ENCODE measurements around the gene CACNA1D.

Gene CACNA1D

DNA sequence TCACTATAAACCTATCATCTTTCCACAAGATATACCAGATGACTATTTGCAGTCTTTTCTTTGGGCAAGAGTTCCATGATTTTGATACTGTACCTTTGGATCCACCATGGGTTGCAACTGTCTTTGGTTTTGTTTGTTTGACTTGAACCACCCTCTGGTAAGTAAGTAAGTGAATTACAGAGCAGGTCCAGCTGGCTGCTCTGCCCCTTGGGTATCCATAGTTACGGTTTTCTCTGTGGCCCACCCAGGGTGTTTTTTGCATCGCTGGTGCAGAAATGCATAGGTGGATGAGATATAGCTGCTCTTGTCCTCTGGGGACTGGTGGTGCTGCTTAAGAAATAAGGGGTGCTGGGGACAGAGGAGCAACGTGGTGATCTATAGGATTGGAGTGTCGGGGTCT lies 318.0 kb downstream of the CACNA1D start:
- peak in 1 of 4 experiments; percentile 19 for DNase-seq

- no peak for DNase-seq
Observed at GRCh38 chr3:53813229-53813628, 318.8 kb downstream of the CACNA1D start.

GRCh38 chr3:53813876-53814275 lies 319.5 kb downstream of the CACNA1D start:
- DNase-seq: no peak

GRCh38 chr3:53815067-53815466 lies 320.7 kb downstream of the CACNA1D start:
- no peak for DNase-seq

- no peak for DNase-seq
Observed at GRCh38 chr3:53815651-53816050, 321.2 kb downstream of the CACNA1D start.

GRCh38 chr3:53816425-53816824 lies 322.0 kb downstream of the CACNA1D start:
- no peak for DNase-seq

- DNase-seq: no peak
Observed at GRCh38 chr3:53817211-53817610, 322.8 kb downstream of the CACNA1D start.

- DNase-seq: no peak
Observed at GRCh38 chr3:53817809-53818208, 323.4 kb downstream of the CACNA1D start.

DNA sequence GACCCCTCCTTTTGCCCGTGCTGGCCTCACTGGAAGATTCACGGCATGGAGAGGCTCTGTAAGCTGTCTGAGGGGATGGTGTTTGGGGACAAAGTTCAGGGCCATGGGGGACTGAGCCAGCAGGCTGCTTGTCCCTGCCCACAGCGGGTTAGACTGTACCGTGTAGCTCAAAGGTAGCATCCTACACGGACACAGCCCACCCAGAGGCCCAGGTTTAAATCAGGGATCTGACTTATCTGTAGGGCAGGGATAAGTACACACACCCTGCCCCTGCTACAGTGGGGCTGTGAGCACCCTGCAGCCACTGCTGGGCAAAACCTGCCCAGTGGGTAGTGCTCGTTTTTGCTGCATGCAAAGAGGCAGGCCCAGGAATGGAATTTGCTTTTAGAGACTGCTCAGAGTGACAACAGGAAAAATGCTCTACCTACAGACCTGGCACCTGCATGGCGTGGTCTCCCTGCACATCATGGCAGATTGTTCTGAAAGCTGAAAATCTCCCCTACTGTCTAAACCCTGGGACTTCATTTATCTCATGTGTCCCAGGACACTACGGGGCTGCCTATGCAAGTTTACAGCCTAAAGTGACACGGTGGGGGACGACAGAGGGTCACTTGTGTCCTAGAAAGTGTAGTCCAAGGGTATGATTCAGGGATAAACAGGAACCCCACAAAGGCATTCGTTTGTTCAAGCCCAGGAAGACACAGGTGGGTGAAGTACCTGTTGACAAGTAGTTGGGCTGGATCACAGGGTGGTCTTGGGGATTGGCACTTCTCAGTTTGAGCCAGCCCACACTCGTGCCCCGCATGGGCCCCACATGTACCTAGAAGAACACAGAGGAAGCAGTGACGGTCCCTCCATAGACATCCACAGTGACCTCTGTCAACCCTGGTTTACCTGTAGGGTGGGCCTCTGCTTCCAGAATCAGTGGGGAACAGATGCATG lies 324.1 kb downstream of the CACNA1D start:
- no peak for DNase-seq

- DNase-seq: no peak
Observed at GRCh38 chr3:53819163-53819868, 324.9 kb downstream of the CACNA1D start.

DNA sequence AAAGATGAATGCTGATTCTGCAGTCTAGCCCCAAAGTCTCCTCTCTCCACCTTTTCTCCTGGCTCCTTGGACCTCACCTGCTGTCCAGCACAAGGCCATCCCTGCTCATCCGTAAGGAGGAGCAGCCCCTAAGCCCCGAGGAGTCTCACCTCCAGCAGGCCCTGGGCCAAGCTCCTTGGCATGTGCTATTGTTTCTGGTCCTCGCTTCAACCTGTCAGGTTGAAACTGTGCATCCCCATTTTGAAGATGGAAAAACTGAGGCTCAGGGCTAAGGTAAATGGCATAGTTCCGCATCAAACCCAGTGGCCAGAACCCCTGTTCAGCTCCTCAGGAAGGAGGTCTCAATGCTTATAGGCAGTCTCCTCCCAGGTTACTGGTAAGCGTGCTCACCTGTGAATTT lies 325.7 kb downstream of the CACNA1D start:
- no peak for DNase-seq

DNA sequence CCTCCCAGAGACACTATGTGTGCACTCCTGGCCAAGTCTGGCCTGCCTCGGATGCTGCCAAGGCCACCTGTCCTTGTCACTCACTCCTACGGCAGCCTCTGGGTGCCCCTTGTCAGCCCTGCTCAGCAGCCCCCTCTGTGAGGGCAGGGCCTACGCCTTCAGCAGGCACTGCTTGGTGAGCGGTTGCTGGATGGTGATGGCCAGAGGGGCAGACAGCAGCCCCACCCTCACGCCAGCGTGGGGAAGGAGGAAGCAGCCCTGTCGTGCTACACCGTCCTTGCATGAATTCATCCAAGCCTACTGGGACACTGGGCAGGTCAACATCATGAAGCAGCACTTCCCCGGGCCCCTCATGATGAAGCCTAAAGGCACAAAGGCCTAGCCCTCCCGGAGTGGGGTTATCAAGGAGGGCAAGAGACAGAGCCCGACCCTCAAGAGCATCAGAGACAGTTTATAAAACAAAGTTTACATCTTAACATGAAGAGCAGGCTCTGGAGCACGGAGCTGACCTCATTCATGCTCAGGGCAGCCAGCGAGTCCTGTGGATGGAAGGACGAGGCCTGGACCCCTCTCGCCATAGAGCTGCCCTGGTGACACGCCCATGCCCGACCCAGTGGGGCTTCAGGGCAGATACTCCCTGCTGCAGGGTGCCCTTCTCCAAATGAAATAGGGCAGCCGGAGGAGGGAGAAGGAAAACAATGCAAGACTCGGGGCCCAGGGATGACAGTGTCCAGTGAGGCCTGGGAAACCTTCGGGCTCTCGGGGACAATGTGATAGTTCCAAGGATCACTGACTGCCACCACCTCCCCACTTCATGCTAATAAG lies 326.6 kb downstream of the CACNA1D start:
- no peak for DNase-seq

DNA sequence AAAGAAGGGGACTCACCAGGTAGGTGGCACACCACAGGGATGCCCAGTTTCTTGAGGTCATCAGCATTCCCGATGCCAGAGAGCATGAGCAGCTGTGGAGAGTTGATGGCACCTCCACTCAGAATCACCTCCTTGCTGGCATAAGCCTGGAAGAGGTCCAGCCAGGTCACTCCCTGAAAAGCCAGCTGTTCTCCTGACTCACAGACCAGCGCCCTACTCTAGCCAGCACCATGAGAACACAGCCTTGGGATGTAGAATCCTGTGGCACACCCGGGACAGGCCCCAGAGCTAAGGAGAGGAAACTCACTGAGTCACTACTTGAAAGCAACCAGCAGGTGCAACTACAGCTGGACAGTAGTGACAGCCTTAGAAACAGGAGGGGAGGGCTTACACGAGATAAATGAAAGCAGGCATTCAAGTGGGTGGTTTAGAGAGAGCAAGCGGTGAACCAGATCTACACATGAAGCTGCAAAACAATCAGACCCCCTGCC lies 327.3 kb downstream of the CACNA1D start:
- DNase-seq: no peak

DNA sequence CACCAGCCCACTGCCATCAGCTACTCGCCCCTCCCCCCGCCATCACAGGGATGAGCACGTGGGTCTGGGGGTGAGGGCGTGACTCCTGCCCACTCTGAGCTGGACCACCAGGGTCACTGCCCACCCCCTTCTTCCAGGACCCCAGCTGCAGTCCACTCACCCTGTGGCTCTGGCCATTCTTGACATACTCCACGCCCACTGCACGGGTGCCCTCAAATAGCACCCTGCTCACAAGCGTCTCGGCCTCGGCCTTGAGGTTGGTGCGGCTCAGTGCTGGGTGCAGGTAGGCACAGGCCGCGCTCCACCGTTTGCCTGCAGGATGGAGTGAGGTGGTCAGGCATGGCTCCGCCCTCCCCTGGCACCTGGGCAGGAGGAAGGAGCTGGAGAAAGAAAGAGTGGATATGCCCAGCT lies 327.9 kb downstream of the CACNA1D start:
- no peak for DNase-seq

- DNase-seq: no peak
Observed at GRCh38 chr3:53823026-53823955, 328.9 kb downstream of the CACNA1D start.

DNA sequence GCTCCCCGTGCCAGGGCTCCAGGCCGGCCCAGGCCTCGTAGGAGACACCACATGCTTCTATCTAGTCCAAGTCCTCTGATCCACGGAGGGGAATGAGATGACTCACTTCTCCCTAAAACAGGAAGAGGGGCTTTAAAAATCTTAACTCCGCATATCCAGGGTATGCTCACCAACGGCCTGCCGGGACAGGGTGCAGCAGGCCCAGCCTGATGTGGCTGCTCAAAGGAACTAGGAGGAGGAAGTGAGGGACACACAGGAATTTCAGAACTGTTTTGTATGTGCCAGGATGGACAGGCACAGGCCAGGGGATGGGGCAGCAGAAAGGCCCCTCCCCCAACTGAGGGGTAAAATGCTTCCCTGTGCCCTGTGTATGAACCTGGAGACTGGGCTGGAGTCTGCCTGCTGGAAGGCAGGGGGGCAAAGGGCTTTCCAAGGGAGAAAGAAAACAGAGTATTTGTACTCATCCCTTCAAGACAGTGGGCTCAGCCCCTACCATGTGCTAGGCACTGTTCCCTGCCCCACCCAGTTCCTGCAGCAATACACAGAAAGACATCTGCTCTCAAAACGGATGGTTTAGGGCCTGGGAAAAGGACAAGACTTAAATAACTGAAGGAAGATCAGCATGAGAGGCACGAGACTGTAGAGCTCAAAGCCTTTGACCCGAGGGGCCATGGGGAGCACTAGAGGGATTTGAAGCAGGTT lies 329.7 kb downstream of the CACNA1D start:
- DNase-seq: no peak

DNA sequence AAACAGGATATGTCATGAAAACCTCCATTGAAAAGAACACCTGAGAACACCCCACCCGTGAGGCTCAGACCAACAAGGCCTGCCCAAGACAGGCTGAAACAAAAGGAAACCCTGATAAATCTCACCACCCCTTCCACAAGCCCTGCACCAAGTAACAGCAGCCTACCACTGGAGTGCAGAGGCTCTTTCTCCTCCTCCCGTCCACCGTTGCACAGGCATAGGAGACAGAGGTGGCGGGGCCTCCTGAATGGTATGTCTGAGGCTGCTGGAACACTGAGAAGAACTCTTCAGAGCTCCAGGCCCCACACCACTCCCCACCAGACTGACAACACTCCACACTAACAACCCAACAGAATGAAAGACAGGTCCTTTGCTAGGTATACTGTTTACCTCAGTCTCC lies 330.4 kb downstream of the CACNA1D start:
- no peak for DNase-seq

- DNase-seq: no peak
Observed at GRCh38 chr3:53826048-53826447, 331.6 kb downstream of the CACNA1D start.

DNA sequence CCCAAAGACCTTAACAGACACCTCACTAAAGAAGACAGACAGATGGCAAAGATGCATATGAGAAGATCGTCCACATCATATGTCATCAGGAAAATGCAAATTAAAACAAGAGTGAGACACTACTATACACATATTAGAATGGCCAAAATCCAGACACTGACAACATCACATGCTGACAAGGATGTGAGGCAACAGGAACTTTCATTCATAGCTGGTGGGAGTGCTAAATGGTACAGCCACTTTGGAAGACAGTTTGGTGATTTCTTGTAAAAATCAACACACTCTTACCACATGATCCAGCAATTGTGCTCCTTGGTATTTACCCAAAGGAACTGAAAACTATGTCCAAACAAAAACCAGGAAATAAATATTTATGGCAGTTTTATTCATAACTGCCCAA lies 334.2 kb downstream of the CACNA1D start:
- DNase-seq: peak; percentile 17 to 49 (median 35)

GRCh38 chr3:53829605-53830004 lies 335.2 kb downstream of the CACNA1D start:
- no peak for DNase-seq

GRCh38 chr3:53830944-53831343 lies 336.5 kb downstream of the CACNA1D start:
- no peak for DNase-seq
